Prostate gland (tissue), 2 donors: ENCODE data around the gene CEBPG. TPM values are rescaled to one million over a fixed set of nuclear protein-coding genes. Genes with fewer than 3 reads are reported as not detected.

ENCODE experiments used
- DNase-seq: peaks from one replicate; pipeline ENCODE4 v3.0.0-alpha.2; 2019; ENCODE audit warnings: low spot score
- H3K27ac ChIP-seq, 2 donors: fragments of 200-600 bp; sonication (generic); 2 replicates each; pipeline ENCODE4 v1.5.1; 2017 to 2019
- H3K27me3 ChIP-seq: fragments of 200-600 bp; sonication (generic); replicated peaks from 2 replicates; pipeline ENCODE4 v1.5.1; 2019; ENCODE audit not compliant: insufficient read depth
- H3K36me3 ChIP-seq, 2 donors: fragments of 200-600 bp; sonication (generic); 1 replicate in 1 of 2; 2 replicates in 1 of 2; pipeline versions ENCODE4 v1.5.1 to v1.8.1; 2017 to 2019
- H3K4me1 ChIP-seq: fragments of 200-600 bp; sonication (generic); replicated peaks from 2 replicates; pipeline ENCODE4 v1.5.1; 2019
- H3K4me3 ChIP-seq, 2 donors: fragments of 200-600 bp; sonication (generic); 2 replicates each; pipeline ENCODE4 v1.5.1; 2017 to 2019
- H3K9me3 ChIP-seq: fragments of 200-600 bp; sonication (generic); 2 replicates; pipeline ENCODE4 v1.5.1; 2017
- CTCF ChIP-seq, 4 experiments: fragments of 200-600 bp in 2 of 4; fragments of 450-650 bp in 2 of 4; sonication (generic) in 2 of 4; IDR thresholded peaks; 1 replicate in 3 of 4; 2 replicates in 1 of 4; pipeline ENCODE4 v1.5.1; 2016 to 2019; ENCODE audit warnings: antibody characterized with exemption in 4 of 4, mild to moderate bottlenecking in 2 of 4, moderate library complexity in 2 of 4
- POLR2A ChIP-seq: fragments of 450-650 bp; IDR thresholded peaks from one replicate; pipeline ENCODE4 v1.6.1; 2016; ENCODE audit warnings: antibody characterized with exemption, mild to moderate bottlenecking
- POLR2AphosphoS5 ChIP-seq: sonication (generic); formaldehyde crosslinking; IDR thresholded peaks from one replicate; pipeline ENCODE4 v1.6.1; 2017; ENCODE audit warnings: antibody characterized with exemption
- WGBS: methylation state at CpG from one replicate; pipeline ENCODE4 v1.1.5; 2018; 5-methylcytosine and 5-hydroxymethylcytosine counted together
- intact Hi-C: fragments of 100-400 bp; cut with DNase I; formaldehyde crosslinking; loops from one replicate; pipeline ENCODE4 v1.14.2; 2022
- total RNA-seq, 2 donors: library from RNA; depleted of rRNA; stranded (reverse); fragments of >200 nt; gene quantifications; one replicate each; pipeline ENCODE4 v1.1.0, GENCODE V29; 2016

CEBPG gene
- total RNA-seq, 2 donors from 2014 or later = 15.7 to 19.7 TPM

- no peak overlapping the region for H3K27ac ChIP-seq
- H3K4me1 ChIP-seq = peaks cover 3% of the 10 kb centered on the region
- DNase-seq = no peak
- no peaks in the 10 kb centered on the region for H3K27me3 ChIP-seq
- intact Hi-C loops = no loop called here
- no peaks in the 10 kb centered on the region for H3K9me3 ChIP-seq
- no peaks in the 10 kb centered on the region for H3K36me3 ChIP-seq
- TF ChIP-seq CTCF (IDR thresholded peaks at IDR 0.05) = no peak
- WGBS = 93% methylated on average over 19 of the region's 19 CpGs
- no peak overlapping the region for H3K4me3 ChIP-seq
Measured at GRCh38 chr19:33398361-33399060, 25.0 kb downstream of the CEBPG start.

GRCh38 chr19:33399081-33399744 lies 25.7 kb downstream of the CEBPG start:
- H3K27me3 ChIP-seq = no peaks in the 10 kb centered on the region
- no peak for DNase-seq
- peaks cover 3% of the 10 kb centered on the region for H3K4me1 ChIP-seq
- no peaks in the 10 kb centered on the region for H3K36me3 ChIP-seq
- no peak overlapping the region for H3K4me3 ChIP-seq
- H3K9me3 ChIP-seq = no peaks in the 10 kb centered on the region
- intact Hi-C loops = no loop called here
- TF ChIP-seq CTCF (IDR thresholded peaks at IDR 0.05) = no peak
- no peak overlapping the region for H3K27ac ChIP-seq
- WGBS = 96% methylated on average over 28 of the region's 28 CpGs

- H3K9me3 ChIP-seq = no peaks in the 10 kb centered on the region
- 93% methylated on average over 20 of the region's 22 CpGs for WGBS
- intact Hi-C loops = loop anchor here (10.0 kb wide), 1 partner anchor 255 kb away; no protein-coding TSS in a partner anchor
- no peak for DNase-seq
- TF ChIP-seq POLR2A (no peak), POLR2AphosphoS5 (no peak), CTCF (IDR thresholded peaks at IDR 0.05) (no peak)
- no peak overlapping the region for H3K4me3 ChIP-seq
- no peaks in the 10 kb centered on the region for H3K36me3 ChIP-seq
- no peaks in the 10 kb centered on the region for H3K27me3 ChIP-seq
- peaks cover 3% of the 10 kb centered on the region for H3K4me1 ChIP-seq
- H3K27ac ChIP-seq = no peak overlapping the region
Measured at GRCh38 chr19:33399745-33400681, 26.5 kb downstream of the CEBPG start.

GRCh38 chr19:33400856-33401682 lies 27.6 kb downstream of the CEBPG start:
- Histone ChIP-seq H3K27ac (no peak overlapping the region), H3K27me3 (no peaks in the 10 kb centered on the region), H3K9me3 (no peaks in the 10 kb centered on the region), H3K4me1 (peaks cover 3% of the 10 kb centered on the region), H3K4me3 (no peak overlapping the region), H3K36me3 (no peaks in the 10 kb centered on the region)
- intact Hi-C loops = loop anchor here (10.0 kb wide), 1 partner anchor 256 kb away; no protein-coding TSS in a partner anchor
- TF ChIP-seq POLR2A = no peak
- no peak for TF ChIP-seq POLR2AphosphoS5
- TF ChIP-seq CTCF (IDR thresholded peaks at IDR 0.05) = no peak
- WGBS = 94% methylated on average over 24 of the region's 24 CpGs
- DNase-seq = no peak
